GM18502 (cell line): ENCODE measurements around the gene SSX2IP.
A peak's percentile ranks its signal among the peaks of the same experiment; 100 is the strongest.
"Not testable (repeated sequence)": the region's sequence is repeated elsewhere in the genome, so short reads cannot be mapped to it uniquely, and the experiment has no call there.

ENCODE experiments used
- ATAC-seq: cut with Tn5 transposase; IDR thresholded peaks from one replicate; pipeline ENCODE4 v1.9.1; 2021; ENCODE audit warnings: mild to moderate bottlenecking; ENCODE audit not compliant: unreplicated experiment, poor library complexity

The SSX2IP gene

DNA sequence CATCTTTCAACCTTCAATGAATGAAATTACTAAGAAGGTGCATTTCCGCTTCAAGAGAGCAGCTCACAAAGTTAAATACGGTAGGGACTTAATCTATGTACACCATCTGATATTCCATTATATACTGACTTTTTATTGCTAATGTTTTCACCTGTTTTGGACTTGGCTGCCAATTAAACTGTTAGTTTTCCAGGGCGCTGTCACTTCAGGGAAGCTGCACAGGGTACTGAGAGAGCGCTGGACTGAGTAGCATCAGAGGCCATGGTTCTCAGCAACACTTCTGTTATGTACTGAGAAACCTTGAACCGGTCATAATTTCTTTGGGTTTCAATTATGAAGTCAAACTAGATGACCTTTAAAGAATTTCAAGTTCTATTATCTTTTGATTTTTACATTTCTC lies 8.2 kb downstream of the SSX2IP start:
- no peak for ATAC-seq

DNA sequence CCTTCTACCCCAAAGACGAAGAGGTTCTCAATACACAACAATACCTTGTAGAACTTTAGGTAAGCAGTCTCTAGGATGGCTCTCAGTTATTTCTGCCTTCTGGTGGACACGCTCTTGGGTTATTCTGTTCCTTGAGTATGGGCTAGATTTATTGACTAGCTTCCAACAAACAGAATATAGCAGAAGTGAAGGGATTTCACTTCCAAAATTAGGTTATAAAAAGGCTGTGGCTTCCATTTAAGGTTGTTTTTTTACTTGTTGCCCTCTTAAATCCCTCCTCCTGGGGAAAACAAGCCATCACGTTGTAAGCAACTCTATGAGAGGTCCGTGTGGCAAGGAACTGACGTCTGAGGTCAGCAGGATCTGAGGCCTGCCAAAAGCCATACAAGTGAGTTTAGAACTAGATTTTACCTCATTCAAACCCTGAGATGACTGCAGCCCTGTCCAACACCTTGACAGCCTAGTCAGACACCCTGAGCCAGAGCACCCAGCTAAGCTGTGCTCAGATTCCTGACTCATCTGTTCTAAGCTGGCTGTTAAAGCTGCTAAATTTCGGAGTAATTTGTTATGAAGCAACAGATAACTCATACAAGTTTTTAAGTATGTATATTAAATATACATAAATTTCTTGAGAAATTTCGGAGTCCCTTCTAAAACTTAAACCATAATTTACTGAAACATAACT lies 12.7 kb downstream of the SSX2IP start:
- no peak for ATAC-seq

DNA sequence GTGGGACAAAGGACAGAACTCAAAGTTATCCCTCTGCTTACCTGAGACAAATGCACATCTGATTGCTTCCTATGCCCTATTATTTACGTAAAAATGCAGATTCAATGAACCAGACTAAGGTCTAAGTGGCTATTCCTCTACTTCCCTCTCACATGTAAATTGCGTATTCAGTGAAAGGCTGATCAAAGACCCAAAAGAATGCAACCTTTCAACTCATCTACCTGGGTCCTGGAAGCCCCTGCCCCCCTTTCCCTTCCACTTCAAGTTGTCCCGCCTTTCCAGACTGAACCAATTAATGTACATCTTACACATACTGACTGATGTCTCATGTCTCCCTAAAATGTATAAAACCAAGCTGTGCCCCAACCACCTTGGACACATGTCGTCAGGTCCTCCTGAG lies 14.6 kb downstream of the SSX2IP start:
- no peak for ATAC-seq

DNA sequence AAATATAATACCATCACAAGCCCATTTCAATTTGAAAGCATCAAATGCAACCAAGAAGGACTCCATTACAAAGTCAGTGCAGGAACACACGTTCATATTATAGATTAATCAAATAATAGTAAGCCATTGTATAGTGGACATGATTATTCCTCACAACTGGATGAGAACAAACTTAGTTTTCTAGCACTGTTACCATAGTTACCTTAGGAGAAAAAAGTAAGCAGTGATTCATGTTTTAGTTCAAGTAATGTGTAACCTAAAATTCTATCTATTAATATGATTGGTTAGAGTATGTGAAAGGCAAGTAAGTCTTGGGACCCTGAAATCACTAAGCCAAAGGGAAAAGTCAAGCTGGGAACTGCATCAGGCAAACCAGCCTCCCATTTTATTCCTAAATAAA lies 15.2 kb downstream of the SSX2IP start:
- no peak for ATAC-seq

DNA sequence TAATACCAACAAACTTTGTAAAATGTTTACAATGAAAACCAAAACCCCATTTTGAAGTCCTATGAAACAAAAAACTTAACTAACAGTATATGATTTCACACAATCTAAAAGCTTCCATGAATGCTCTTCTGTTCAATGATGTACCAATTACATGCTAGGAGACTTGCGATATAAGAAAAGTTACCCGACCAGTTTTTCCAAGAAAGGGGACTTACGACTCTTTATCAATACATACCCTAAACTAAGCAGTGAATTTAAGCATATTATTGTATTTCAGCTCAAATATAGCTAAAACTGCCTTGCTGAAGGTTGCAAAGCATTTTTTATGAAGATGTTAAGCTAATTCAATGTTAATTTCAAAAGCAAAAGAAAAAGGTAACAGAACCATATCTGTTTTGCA lies 15.6 kb downstream of the SSX2IP start:
- ATAC-seq = no peak

DNA sequence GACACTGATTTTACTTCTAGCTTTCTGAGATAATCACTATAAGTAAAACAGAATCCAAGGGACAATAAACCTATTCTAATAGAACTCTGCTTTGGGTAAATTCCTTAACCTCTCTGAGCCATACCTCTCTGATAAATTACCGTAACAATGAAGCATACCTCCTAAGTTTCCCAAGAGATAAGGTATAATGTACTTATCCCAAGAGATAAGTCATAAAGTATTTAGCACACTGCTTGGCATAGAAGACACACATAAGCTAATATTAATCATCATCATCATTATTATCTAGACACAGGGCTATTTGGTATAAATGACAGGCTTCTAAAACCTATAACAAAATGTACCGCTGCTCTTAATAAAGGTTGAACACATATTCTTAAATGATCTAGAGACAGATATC lies 16.2 kb downstream of the SSX2IP start:
- no peak for ATAC-seq

DNA sequence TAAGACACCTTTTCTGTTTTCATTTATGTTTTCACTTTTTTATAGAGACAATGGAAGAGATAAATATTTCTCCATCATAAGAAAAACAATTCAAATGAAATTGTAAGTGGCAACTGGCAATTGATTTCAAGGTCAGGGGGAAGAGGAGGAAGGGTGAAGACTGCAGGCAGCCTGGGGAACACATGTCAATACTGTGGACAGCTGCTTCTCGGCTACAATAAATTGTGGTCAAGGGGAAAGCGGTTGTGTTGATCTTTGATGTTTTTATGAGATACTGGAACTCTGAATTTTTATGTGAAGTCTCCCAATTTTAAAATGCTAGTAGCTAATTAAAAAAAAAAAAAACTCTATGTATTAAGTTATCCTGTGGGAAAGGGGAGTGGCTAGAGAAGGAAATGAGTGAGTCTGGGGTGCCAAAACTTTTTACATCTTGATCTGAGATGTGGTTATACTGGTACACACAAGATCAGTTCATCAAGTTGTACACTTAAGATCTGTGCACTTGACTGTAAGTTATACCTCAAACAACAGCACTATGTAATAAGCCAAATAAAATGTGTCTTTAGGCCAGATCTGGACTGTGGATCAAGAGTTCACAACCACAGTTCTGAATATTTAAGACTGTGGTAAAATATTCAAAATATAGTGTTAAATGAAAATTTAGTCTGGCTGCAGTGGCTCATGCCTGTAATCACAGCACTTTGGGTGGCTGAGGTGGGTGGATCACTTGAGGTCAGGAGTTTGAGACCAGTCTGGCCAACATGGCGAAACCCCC lies 18.0 kb downstream of the SSX2IP start:
- no peak for ATAC-seq

DNA sequence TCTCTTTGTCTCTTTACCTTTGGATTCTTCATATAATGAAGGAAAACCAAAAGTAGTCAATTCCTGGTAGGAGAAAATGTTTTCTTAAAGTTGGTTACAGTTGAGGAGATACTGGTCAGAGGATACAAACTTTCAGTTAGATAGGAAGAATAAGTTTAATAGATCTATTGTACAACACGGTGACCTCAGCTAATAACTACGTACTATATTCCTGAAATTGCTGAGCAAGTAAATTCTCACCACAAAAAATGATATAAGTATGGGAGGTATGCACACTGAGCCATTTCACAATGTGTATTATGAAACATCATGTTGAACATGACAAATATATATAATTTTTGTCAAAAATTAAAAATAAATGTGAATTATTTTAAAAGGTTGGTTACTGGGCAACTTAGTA lies 20.4 kb downstream of the SSX2IP start:
- no peak for ATAC-seq

DNA sequence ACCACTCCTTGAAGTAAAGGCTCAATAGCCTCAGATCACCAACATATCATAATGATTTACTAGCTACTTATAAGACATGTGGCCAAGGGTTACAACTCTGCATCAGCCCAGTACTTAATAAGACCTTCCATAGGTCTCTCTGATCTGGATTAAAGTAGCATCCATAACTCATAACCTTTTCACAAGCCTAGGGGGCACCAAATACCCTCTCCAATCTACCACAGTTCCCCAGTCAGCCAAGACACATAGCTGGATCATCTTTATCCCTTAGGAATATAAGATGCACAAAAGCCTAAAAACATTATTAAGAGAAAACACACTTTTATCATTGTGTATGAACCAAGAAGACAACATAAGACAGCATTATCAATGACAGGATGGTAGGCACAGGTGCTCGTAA lies 22.1 kb downstream of the SSX2IP start:
- ATAC-seq = no peak

DNA sequence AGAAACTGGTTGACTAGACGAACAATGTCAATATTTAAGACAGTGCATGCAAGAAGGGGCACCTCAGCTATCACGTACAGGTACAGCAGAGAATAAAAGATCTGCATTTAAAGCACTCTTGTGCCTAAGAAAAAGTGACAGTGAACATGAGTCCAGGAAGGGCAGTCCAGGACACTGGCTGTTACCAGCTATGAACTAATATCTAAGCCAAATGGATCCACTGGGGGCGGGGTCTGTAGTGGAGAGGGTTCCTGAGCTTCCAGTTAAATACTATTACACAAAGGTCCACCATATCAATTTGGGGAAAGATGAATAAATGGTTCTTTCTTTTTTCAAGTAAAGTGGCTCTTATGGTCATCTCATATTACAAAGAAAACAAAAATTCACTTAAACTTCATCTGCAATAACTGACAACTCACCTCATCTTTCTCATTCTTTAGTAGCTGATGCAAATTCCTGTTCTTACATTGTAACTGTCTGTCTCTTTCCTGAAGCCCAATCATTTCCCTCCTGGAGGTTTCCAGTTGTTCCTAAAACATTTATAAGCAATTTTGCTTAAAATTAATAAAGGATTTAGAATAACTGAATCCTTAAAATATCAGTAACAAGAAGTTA lies 24.5 kb downstream of the SSX2IP start:
- no peak for ATAC-seq

DNA sequence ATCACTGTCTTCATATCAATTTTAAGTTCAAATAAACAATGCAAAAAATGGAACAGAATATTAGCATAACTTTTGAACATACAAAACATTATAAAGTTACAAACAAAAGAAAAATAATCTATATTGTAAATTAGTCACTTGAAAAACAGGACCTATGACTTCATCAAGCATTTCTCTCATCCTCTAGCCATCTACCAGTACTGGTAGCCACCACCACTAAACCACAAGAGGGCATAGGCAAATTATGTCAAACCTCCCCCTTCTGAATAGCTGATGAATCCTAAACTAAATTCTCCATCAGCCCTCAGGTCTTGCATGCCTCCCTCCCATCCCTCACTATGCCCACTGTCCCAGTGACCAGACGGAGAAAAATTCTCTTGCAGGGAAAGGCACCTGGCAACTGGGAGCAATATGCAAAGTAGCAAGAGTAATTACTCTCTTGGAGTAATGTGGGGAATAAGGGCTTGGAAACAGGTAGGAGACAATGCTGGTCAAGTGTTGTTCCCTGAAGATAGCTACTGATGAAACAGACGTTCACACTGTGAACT lies 37.1 kb downstream of the SSX2IP start:
- ATAC-seq = peak; percentile 43

DNA sequence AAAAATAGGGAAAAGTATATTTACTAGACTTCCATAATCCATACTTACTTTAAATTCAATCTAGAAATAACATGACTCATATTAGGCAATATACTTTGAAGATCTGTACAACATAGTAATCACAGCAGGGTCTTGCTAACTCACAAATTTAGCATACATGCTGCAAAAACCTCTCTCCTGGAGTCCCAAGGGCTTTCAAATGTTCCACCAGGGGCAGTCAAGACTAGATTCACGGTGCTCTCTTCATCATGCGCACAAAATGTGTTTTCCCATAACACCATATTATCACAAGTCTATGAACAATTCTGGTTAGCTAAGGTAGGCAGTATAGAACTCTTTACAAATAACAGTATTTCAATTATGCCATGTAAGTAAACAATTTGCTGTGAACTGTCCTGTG lies 45.8 kb downstream of the SSX2IP start:
- ATAC-seq = no peak

DNA sequence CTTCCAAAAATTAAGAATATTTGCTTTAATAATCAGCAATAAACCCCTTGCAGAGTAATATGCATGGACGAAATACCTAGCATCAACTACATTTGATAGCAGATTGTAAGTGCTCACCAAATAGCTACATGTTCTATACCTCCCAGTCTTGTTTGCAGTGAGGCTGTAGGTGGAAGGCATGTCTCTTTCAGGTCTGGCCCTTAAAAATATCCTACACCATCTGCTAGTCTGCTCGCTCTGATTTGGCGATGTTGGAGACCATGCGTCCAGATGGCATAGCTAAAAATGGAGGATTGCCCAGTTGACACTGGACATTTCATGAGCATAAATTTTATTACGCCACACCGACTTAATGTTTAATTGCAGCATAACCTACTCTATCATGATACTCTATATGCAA lies 47.1 kb downstream of the SSX2IP start:
- ATAC-seq = no peak

DNA sequence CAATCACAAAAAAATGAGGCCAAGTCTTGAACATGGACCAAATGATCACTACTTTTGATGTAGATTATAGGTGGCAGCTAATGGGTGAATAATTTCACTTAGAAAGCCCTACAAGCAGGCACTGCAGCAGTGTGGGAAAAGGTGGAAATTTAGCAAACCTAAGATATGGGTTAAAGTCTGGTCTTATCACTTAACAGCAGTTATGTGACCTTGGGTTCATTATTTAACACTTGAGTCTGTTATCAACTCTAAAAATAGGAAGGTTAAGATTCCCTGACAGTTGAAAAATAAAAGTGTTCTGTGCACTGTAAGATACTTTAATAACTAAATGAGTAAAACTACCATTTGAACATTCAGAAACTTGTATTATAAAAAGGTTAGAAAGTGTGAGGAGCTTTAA lies 47.5 kb downstream of the SSX2IP start:
- ATAC-seq = no peak

DNA sequence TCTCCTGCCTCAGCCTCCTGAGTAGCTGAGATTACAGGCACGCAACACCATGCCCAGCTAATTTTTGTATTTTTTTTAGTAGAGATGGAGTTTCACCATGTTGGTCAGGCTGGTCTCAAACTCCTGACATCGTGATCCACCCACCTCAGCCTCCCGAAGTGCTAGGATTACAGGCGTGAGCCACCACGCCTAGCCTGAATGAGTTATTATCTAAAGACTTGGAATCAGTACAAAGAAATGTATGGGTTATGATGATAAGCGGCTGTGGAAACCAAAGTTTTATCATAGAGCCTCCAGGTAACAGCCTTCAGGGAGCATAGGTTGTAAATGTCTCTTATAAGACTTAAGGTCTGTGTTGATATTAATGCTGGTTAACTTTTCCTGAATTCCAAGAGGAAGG lies 50.5 kb downstream of the SSX2IP start:
- not testable (repeated sequence) for ATAC-seq

DNA sequence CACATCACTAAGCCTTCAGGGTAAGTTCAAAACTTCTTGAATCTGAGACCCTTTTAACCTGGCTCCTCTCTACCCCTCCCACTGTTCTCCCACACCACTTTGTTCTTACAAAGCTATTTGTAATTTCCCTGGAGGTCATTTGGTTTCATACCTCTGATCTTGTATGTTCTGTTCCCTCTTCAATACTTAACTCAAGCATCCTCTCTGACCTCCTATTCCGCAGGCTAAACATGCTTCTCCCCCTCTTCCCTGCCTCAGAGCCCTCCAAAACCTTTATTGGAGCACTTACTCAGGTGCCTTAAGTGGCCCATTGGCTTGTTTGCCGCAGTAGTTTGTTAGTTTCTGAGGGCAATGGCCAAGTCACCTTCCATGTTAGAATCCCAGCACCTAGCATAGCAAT lies 54.8 kb downstream of the SSX2IP start:
- no peak for ATAC-seq

DNA sequence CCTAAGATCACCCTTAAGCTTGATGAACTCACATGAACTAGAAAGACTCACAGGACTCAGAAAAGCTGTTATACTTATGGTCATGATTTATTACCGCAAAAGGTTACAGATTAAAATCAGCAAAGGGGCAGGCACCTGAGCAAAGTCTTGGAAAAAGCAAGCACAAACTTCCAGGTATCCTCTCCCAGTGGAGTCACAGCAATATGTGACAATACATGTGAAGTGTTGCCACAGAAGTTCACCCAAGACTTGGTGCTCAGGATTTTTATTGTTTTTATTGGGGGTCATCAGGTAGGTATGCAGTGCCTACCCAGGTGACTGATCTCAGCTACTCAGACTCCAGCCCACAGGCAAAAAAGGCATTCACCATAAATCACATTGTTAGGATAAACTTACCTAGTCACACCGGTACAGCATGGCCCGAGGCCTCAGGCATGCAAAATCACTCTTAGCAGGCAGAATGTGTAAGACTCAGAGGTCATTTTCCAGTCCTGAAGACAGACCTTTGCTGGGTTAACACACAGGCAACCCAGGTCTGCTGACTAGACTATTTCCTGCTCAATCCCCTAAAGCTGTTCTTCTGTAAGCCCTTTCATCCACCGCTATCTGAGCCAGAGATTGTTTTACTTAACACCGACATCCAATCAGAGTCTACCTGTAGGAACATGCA lies 55.6 kb downstream of the SSX2IP start:
- ATAC-seq = no peak

DNA sequence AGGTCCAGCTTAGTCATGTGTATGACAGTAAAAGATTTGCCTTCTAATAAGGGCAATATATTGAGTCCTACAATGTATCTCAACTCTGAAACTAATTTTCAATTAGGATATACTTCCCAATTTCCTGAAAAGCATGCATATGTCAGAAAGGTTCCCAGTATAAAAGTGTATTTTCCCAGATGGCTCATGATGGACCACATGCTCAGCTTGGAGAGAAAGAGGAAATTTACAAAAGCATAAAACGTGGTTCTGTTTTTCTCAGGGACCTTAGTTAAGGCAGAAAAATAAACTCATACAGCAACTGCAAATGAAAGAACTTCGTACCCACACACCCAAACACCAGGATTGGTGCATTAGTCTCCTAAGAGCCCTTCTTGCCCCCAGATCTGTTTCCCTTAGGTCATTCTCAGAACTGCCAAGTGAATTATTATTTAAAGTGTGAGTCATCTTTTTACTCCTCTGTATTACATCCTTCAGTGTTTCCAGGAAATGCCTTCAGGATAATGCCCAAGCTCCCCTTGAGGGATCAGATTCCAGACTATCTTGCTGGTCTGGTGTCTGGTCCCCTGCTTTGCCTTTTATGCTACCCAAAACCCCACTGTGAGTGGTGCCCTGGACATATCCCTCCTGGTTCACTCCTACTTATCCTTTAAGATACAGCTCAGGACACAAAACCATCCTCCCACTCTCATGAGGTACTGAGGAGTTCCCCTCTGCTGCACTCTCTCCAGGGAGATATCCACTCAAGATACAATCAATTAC lies 57.4 kb downstream of the SSX2IP start:
- no peak for ATAC-seq

DNA sequence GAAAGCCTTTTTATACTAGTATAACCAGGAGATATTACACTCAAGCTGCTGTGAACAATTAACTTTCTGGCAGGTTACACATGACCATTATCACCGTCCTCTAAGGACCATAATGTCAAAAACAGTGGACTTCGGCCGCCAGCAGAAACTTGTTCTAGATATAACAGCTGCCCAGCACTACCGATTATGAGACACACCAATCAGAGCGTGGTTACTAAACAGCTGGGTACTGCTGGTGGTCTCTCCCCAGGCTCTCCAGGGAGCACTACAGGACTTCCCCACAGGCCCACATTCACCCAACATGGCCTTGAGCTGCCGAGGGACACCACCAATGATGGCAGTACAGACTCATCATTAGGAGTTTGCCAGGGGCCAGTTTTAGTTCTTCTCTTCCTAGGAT lies 58.1 kb downstream of the SSX2IP start:
- ATAC-seq = no peak

DNA sequence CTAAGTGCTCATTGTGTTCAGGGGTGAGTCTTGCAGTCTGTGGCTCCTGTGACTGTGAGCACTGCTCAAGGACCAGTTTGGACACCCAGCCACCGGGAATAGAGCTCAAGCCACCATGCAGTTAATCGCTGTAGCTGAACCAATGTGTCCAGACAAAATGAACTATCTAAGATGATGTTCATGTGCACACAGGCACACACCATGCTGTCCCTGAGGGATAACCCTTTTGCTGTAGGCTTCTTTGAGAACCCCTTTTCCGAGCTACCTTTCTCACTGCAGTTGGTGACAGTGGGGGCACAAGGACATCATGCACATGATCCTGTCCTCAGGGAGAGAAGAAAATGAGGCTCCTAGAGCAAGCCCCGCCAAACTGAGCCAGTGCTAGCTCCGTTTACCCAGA lies 65.4 kb downstream of the SSX2IP start:
- no peak for ATAC-seq
